ENCODE results near the gene PPP2R3C.

DNA sequence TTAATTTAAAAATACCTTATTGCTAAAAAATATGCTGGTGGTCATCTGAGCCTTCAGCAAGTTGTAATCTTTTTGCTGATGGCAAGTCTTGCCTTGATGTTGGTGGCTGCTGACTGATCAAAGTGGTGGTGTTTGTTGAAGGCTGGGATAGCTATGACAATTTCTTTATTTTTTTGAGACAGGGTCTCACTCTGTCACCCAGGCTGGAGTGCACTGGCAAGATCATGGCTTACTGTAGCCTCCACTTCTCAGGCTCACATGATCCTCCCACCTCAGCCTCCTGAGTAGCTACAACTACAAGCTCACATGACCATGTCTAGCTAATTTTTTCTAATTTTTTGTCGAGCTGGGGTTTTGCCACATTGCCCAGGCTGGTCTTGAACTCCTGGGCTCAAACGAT lies 25.4 kb upstream of the PPP2R3C start:
- TF ChIP-seq GATA3 (IDR thresholded peaks at IDR 0.05; ENCODE audit: low read depth, low read length) (no peak), GATA2 (IDR thresholded peaks at IDR 0.05; ENCODE audit: low read depth, low read length) (no peak)
